ENCODE data around the gene ZNF710. TPM values are rescaled to one million over a fixed set of nuclear protein-coding genes. Genes with fewer than 3 reads are reported as not detected.
"Not testable (repeated sequence)": the region's sequence is repeated elsewhere in the genome, so short reads cannot be mapped to it uniquely, and the experiment has no call there.

ZNF710 gene
- total RNA-seq = 10 to 100 TPM; 30.9 to 42.7 (median 40.2) TPM
- long read RNA-seq, donor 1, full-length matches to known transcripts = 2 of 15 reads
- long read RNA-seq, donor 1, partial matches to known transcripts = 7 of 15 reads
- long read RNA-seq, donor 1, other reads (novel, unspliced or antisense) = 6 of 15 reads
- long read RNA-seq, donor 2, partial matches to known transcripts = 2 of 4 reads
- long read RNA-seq, donor 2, other reads (novel, unspliced or antisense) = 2 of 4 reads

GRCh38 chr15:90001062-90001682 is at the start of gene ZNF710:
TSS of gene ZNF710 (plus strand) at chr15:90001324. CDS start at chr15:90067138, 65,814 bp downstream.
- no peaks in the 10 kb centered on the region for H3K9me3 ChIP-seq
- DNase-seq (peak; percentile 61 to 70 (median 62)), ATAC-seq (no peak)
- peaks cover 43% of the 10 kb centered on the region for H3K4me1 ChIP-seq (ENCODE audit: low read depth)
- no peaks in the 10 kb centered on the region for H3K36me3 ChIP-seq (ENCODE audit: low read depth)
- intact Hi-C loops (cut with DNase I, micrococcal nuclease) = no loop called here
- peak within 1 kb of the TSS; percentile 65 for H3K4me3 ChIP-seq
- TF ChIP-seq CTCF (IDR thresholded peaks at IDR 0.05) = no peak

GRCh38 chr15:89954541-89954940 is 46.6 kb upstream of the ZNF710 start:
- TF ChIP-seq CTCF (IDR thresholded peaks at IDR 0.05) = no peak

GRCh38 chr15:89955449-89955998 is 45.6 kb upstream of the ZNF710 start:
- H3K36me3 ChIP-seq (ENCODE audit: low read depth); intact Hi-C loops (cut with DNase I, micrococcal nuclease); H3K9me3 ChIP-seq; DNase-seq; H3K4me3 ChIP-seq; H3K4me1 ChIP-seq (ENCODE audit: low read depth); ATAC-seq: not testable (repeated sequence)

More at GRCh38 chr15:89954541-89954940, 46.6 kb upstream of the ZNF710 start:
- DNase-seq (no peak), ATAC-seq (no peak)
- Histone ChIP-seq H3K4me1 (ENCODE audit: low read depth) (peaks cover 6% of the 10 kb centered on the region), H3K9me3 (no peaks in the 10 kb centered on the region), H3K36me3 (ENCODE audit: low read depth) (no peaks in the 10 kb centered on the region), H3K4me3 (no peak overlapping the region)
- intact Hi-C loops (cut with DNase I, micrococcal nuclease) = no loop called here

- intact Hi-C loops (cut with DNase I, micrococcal nuclease) = no loop called here
- Histone ChIP-seq H3K4me1 (ENCODE audit: low read depth) (peaks cover 6% of the 10 kb centered on the region), H3K9me3 (no peaks in the 10 kb centered on the region), H3K4me3 (no peak overlapping the region), H3K36me3 (ENCODE audit: low read depth) (no peaks in the 10 kb centered on the region)
- no peak for TF ChIP-seq CTCF (IDR thresholded peaks at IDR 0.05)
- peak; percentile 75 to 77 (median 76) for DNase-seq
- ATAC-seq = peak; percentile 88
Observed at GRCh38 chr15:89958107-89958805, 42.9 kb upstream of the ZNF710 start.

- Histone ChIP-seq H3K4me3 (no peak overlapping the region), H3K9me3 (no peaks in the 10 kb centered on the region), H3K36me3 (ENCODE audit: low read depth) (no peaks in the 10 kb centered on the region), H3K4me1 (ENCODE audit: low read depth) (peaks cover 4% of the 10 kb centered on the region)
- ATAC-seq (no peak), DNase-seq (no peak)
- no peak for TF ChIP-seq CTCF (IDR thresholded peaks at IDR 0.05)
- intact Hi-C loops (cut with DNase I, micrococcal nuclease) = no loop called here
Observed at GRCh38 chr15:89963301-89964231, 37.6 kb upstream of the ZNF710 start.
